ENCODE data around the gene SUN5. TPM values are rescaled to one million over a fixed set of nuclear protein-coding genes. Genes with fewer than 3 reads are reported as not detected.

The SUN5 gene
- total and polyA plus RNA-seq, 2 donors (not counting 3 experiments of a cell fraction or from before 2014, with no cell fraction given), result not detected

DNA sequence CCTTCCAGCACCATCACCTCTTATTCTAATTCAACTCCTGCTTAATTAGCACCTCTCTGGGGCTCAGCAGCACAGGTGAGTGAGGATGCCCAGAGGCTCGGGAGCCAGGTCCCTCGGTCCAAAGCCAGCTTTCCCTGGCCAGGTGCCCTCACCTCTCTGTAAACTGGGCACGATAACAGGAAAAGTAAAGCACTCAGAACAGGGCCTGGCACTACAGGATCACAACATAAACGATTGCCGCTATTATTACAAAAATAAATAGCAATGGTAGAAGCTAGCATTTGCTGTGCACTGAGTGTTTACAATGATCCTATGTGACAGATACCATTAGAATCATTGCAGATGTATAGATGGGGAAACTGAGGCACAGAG is 5.9 kb upstream of the SUN5 start:
- Histone ChIP-seq H3K9me1 (replicated peaks; ENCODE audit: control insufficient read depth, extremely low read depth, insufficient read depth, low read length) (no peaks in the 10 kb centered on the region), H3K27me3 (ENCODE audit: control insufficient read depth in 2 of 2, insufficient read depth in 2 of 2, low read length in 2 of 2) (no peaks in the 10 kb centered on the region), H3K4me1 (ENCODE audit: control insufficient read depth, extremely low read depth, insufficient read depth, low read length) (no peaks in the 10 kb centered on the region), H2AFZ (ENCODE audit: low read depth, low read length) (no peak overlapping the region), H3K9ac (replicated peaks; ENCODE audit: extremely low read depth, insufficient read depth, low read length) (no peak overlapping the region), H3K4me2 (ENCODE audit: insufficient read depth, low read length) (no peak overlapping the region), H3K9me3 (replicated peaks; ENCODE audit: control insufficient read depth, insufficient read depth, low read length) (no peaks in the 10 kb centered on the region), H3K36me3 (ENCODE audit: control insufficient read depth in 2 of 2, extremely low read depth in 1 of 2, insufficient read depth in 2 of 2, low read length in 2 of 2) (no peaks in the 10 kb centered on the region), H4K20me1 (replicated peaks; ENCODE audit: control insufficient read depth, extremely low read depth, insufficient read depth, low read length) (no peaks in the 10 kb centered on the region), H3K27ac (ENCODE audit: insufficient read depth, low read depth, low read length) (no peak overlapping the region), H3K4me3 (replicated peaks in 1 of 3; ENCODE audit: insufficient read depth in 1 of 3, low read depth in 1 of 3, low read length in 3 of 3) (no peak overlapping the region), H3K79me2 (ENCODE audit: control insufficient read depth, insufficient read depth, low read length) (no peaks in the 10 kb centered on the region)
- FAIRE-seq (no peak), DNase-seq (ENCODE audit: low read depth, low spot score) (no peak)
- dilution Hi-C loops (cut with MboI; ENCODE audit: extremely low pct_ligation_motif_present, low sequenced_read_pairs), result no loop called here
- CTCF ChIA-PET, result no interaction called here
- TF ChIP-seq POLR2AphosphoS5 (IDR thresholded peaks at IDR 0.05; ENCODE audit: insufficient read depth, low read depth, low read length), result no peak
- TF ChIP-seq, protein P1, sequence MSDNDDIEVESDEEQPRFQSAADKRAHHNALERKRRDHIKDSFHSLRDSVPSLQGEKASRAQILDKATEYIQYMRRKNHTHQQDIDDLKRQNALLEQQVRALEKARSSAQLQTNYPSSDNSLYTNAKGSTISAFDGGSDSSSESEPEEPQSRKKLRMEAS (IDR thresholded peaks at IDR 0.05; ENCODE audit: insufficient read depth, insufficient read length), result no peak
- TF ChIP-seq GATA2 (IDR thresholded peaks at IDR 0.05; ENCODE audit: insufficient read depth, insufficient read length, low read depth, low read length), result no peak
- TF ChIP-seq FOS (IDR thresholded peaks at IDR 0.05; ENCODE audit: borderline replicate concordance, insufficient read depth, low read length), result no peak
- TF ChIP-seq, protein P2, sequence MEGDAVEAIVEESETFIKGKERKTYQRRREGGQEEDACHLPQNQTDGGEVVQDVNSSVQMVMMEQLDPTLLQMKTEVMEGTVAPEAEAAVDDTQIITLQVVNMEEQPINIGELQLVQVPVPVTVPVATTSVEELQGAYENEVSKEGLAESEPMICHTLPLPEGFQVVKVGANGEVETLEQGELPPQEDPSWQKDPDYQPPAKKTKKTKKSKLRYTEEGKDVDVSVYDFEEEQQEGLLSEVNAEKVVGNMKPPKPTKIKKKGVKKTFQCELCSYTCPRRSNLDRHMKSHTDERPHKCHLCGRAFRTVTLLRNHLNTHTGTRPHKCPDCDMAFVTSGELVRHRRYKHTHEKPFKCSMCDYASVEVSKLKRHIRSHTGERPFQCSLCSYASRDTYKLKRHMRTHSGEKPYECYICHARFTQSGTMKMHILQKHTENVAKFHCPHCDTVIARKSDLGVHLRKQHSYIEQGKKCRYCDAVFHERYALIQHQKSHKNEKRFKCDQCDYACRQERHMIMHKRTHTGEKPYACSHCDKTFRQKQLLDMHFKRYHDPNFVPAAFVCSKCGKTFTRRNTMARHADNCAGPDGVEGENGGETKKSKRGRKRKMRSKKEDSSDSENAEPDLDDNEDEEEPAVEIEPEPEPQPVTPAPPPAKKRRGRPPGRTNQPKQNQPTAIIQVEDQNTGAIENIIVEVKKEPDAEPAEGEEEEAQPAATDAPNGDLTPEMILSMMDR (IDR thresholded peaks at IDR 0.05; ENCODE audit: extremely low read depth in 1 of 2, insufficient read depth in 1 of 2, low read depth in 1 of 2, low read length in 2 of 2), result no peak
- no peak for TF ChIP-seq JUN (IDR thresholded peaks at IDR 0.05; ENCODE audit: borderline replicate concordance, insufficient read depth, insufficient read length, low read depth)
- TF ChIP-seq MYC (IDR thresholded peaks at IDR 0.05; ENCODE audit: low read depth, low read length), result no peak
- TF ChIP-seq EZH2 (IDR thresholded peaks at IDR 0.05; ENCODE audit: borderline replicate concordance, low read depth, low read length, severe bottlenecking), result no peak
- no TSS peak for BruUV-seq (replicated peaks)
- POLR2A ChIA-PET, result no interaction called here
- intact Hi-C loops (cut with micrococcal nuclease), result no loop called here
